HPDE6-E6E7 (cell line): ENCODE measurements around the gene PTGS1.
"Not testable (repeated sequence)": the region's sequence is repeated elsewhere in the genome, so short reads cannot be mapped to it uniquely, and the experiment has no call there.

Experiments used
- DNase-seq: peaks from one replicate; pipeline ENCODE4 v3.0.0; 2011; ENCODE audit warnings: missing footprints; ENCODE audit errors: extremely low spot score

The PTGS1 gene

GRCh38 chr9:122347348-122348287 is 23.2 kb upstream of the PTGS1 start:
- DNase-seq = no peak

GRCh38 chr9:122348288-122348777 is 22.5 kb upstream of the PTGS1 start:
- no peak for DNase-seq

- no peak for DNase-seq
These were observed 22.0 kb upstream of the PTGS1 start for GRCh38 chr9:122348791-122349190.

GRCh38 chr9:122349201-122349600 is 21.6 kb upstream of the PTGS1 start:
- DNase-seq = no peak

GRCh38 chr9:122350577-122351355 is 20.1 kb upstream of the PTGS1 start:
- peak; percentile 83 for DNase-seq

GRCh38 chr9:122354536-122355199 is 16.2 kb upstream of the PTGS1 start:
- DNase-seq = no peak

- DNase-seq = no peak
These were observed 15.4 kb upstream of the PTGS1 start for GRCh38 chr9:122355336-122355875.

- no peak for DNase-seq
These were observed 14.2 kb upstream of the PTGS1 start for GRCh38 chr9:122356627-122357026.

- no peak for DNase-seq
These were observed 9.9 kb upstream of the PTGS1 start for GRCh38 chr9:122360891-122361290.

GRCh38 chr9:122363131-122363530 is 7.7 kb upstream of the PTGS1 start:
- DNase-seq = not testable (repeated sequence)

GRCh38 chr9:122364117-122364782 is 6.6 kb upstream of the PTGS1 start:
- DNase-seq = no peak

GRCh38 chr9:122364783-122365150 is 6.1 kb upstream of the PTGS1 start:
- DNase-seq = no peak

- no peak for DNase-seq
These were observed 4.7 kb upstream of the PTGS1 start for GRCh38 chr9:122366074-122366660.

GRCh38 chr9:122367065-122367464 is 3.8 kb upstream of the PTGS1 start:
- DNase-seq = no peak

GRCh38 chr9:122367774-122368460 is 2.9 kb upstream of the PTGS1 start:
- peak; percentile 79 for DNase-seq

- DNase-seq = no peak
These were observed 2.2 kb upstream of the PTGS1 start for GRCh38 chr9:122368642-122369041.

GRCh38 chr9:122370303-122370702 is 521 bp upstream of the PTGS1 start:
- DNase-seq = no peak

- DNase-seq = no peak
These were observed 1.0 kb downstream of the PTGS1 start for GRCh38 chr9:122371846-122372245.

GRCh38 chr9:122372856-122373845 is 2.3 kb downstream of the PTGS1 start:
- DNase-seq = no peak
